ENCODE results near the gene MRPL49.

DNA sequence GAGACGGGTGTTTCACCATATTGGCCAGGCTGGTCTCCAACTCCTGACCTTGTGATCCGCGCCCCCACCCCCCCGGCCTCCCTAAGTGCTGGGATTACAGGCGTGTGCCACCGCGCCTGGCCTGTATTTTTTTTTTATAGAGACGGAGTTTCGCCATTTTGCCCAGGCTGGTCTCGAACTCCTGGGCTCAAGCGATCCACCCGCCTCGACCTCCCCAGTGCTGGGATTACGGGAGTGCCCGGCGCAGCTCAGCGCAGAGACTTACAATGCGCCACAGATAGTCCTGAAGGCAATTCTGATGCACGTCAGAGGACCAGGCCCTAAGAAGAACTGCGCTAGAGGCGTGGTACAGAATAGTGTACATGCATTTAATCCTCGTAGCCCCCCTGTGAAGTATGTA lies 26.7 kb upstream of the MRPL49 start:
- TF ChIP-seq POLR2A (IDR thresholded peaks at IDR 0.05) = no peak
- TF ChIP-seq, protein P1, sequence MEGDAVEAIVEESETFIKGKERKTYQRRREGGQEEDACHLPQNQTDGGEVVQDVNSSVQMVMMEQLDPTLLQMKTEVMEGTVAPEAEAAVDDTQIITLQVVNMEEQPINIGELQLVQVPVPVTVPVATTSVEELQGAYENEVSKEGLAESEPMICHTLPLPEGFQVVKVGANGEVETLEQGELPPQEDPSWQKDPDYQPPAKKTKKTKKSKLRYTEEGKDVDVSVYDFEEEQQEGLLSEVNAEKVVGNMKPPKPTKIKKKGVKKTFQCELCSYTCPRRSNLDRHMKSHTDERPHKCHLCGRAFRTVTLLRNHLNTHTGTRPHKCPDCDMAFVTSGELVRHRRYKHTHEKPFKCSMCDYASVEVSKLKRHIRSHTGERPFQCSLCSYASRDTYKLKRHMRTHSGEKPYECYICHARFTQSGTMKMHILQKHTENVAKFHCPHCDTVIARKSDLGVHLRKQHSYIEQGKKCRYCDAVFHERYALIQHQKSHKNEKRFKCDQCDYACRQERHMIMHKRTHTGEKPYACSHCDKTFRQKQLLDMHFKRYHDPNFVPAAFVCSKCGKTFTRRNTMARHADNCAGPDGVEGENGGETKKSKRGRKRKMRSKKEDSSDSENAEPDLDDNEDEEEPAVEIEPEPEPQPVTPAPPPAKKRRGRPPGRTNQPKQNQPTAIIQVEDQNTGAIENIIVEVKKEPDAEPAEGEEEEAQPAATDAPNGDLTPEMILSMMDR (IDR thresholded peaks at IDR 0.05) = no peak
- no peak for TF ChIP-seq POLR2AphosphoS5 (IDR thresholded peaks at IDR 0.05)
